Measurements from ENCODE around the gene SPAG16.

SPAG16 gene

GRCh38 chr2:213415093-213415492 lies 130.8 kb downstream of the SPAG16 start:
- no peaks in the 10 kb centered on the region for H3K36me3 ChIP-seq (ENCODE audit: insufficient read depth, low read depth, low read length)

GRCh38 chr2:213416832-213417231 lies 132.6 kb downstream of the SPAG16 start:
- Histone ChIP-seq H3K27ac (ENCODE audit: low read length) (no peak overlapping the region), H3K4me3 (ENCODE audit: low read length) (no peak overlapping the region), H3K36me3 (ENCODE audit: insufficient read depth, low read depth, low read length) (no peaks in the 10 kb centered on the region), H3K9ac (ENCODE audit: low read depth, low read length) (no peak overlapping the region), H3K27me3 (ENCODE audit: insufficient read depth, low read length) (no peaks in the 10 kb centered on the region), H3K4me1 (ENCODE audit: insufficient read depth, low read length) (no peaks in the 10 kb centered on the region), H3K9me3 (ENCODE audit: insufficient read depth, low read depth, low read length) (peaks cover 5% of the 10 kb centered on the region; the same call in 1 of the 2 replicates)

More at GRCh38 chr2:213415093-213415492, 130.8 kb downstream of the SPAG16 start:
- Histone ChIP-seq H3K9ac (ENCODE audit: low read depth, low read length) (no peak overlapping the region), H3K9me3 (ENCODE audit: insufficient read depth, low read depth, low read length) (no peaks in the 10 kb centered on the region), H3K4me3 (ENCODE audit: low read length) (no peak overlapping the region), H3K27me3 (ENCODE audit: insufficient read depth, low read length) (no peaks in the 10 kb centered on the region), H3K27ac (ENCODE audit: low read length) (no peak overlapping the region), H3K4me1 (ENCODE audit: insufficient read depth, low read length) (no peaks in the 10 kb centered on the region)

GRCh38 chr2:213419980-213420379 lies 135.7 kb downstream of the SPAG16 start:
- Histone ChIP-seq H3K4me1 (ENCODE audit: insufficient read depth, low read length) (no peaks in the 10 kb centered on the region), H3K27ac (ENCODE audit: low read length) (no peak overlapping the region), H3K9ac (ENCODE audit: low read depth, low read length) (no peak overlapping the region), H3K27me3 (ENCODE audit: insufficient read depth, low read length) (no peaks in the 10 kb centered on the region), H3K4me3 (ENCODE audit: low read length) (no peak overlapping the region), H3K9me3 (ENCODE audit: insufficient read depth, low read depth, low read length) (peaks cover 12% of the 10 kb centered on the region; the same call in 1 of the 2 replicates), H3K36me3 (ENCODE audit: insufficient read depth, low read depth, low read length) (no peaks in the 10 kb centered on the region)

DNA sequence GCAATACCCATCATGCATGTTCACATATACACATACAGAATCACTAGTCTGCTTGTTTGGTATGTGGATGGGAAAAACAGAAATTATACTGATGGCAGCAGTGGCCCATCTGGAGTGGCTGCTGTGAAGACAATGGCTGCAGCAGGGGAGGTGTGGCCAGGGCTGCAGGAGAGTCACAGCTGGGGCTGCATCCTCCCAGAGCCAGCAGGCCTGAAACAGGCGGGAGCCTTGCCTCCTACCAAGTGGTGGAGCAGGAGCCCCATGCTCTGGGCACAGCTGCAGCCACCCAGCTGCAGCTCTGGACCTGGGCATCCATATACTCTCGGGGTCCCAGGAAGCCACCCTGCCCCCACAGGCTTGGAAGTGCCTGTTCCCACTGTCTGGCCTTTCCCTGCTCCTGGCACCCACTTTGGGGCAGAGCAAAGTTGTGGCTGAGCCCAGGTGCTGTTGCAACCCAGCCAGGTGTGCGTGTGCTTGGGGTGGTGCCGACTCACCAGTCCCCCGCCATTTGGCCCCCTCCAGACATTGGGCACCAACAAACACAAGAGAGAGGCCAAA lies 136.6 kb downstream of the SPAG16 start:
- H3K27ac ChIP-seq (ENCODE audit: low read length): no peak overlapping the region
- no peak overlapping the region for H3K9ac ChIP-seq (ENCODE audit: low read depth, low read length)
- H3K36me3 ChIP-seq (ENCODE audit: insufficient read depth, low read depth, low read length): no peaks in the 10 kb centered on the region
- H3K4me3 ChIP-seq (ENCODE audit: low read length): no peak overlapping the region
- H3K9me3 ChIP-seq (ENCODE audit: insufficient read depth, low read depth, low read length): peaks cover 12% of the 10 kb centered on the region; the same call in 1 of the 2 replicates
- no peaks in the 10 kb centered on the region for H3K27me3 ChIP-seq (ENCODE audit: insufficient read depth, low read length)
- H3K4me1 ChIP-seq (ENCODE audit: insufficient read depth, low read length): no peaks in the 10 kb centered on the region

GRCh38 chr2:213422211-213422610 lies 137.9 kb downstream of the SPAG16 start:
- H3K27me3 ChIP-seq (ENCODE audit: insufficient read depth, low read length): no peaks in the 10 kb centered on the region
- no peaks in the 10 kb centered on the region for H3K4me1 ChIP-seq (ENCODE audit: insufficient read depth, low read length)
- H3K36me3 ChIP-seq (ENCODE audit: insufficient read depth, low read depth, low read length): no peaks in the 10 kb centered on the region
- H3K9me3 ChIP-seq (ENCODE audit: insufficient read depth, low read depth, low read length): peaks cover 12% of the 10 kb centered on the region; the same call in 1 of the 2 replicates
- H3K9ac ChIP-seq (ENCODE audit: low read depth, low read length): no peak overlapping the region
- H3K4me3 ChIP-seq (ENCODE audit: low read length): no peak overlapping the region
- no peak overlapping the region for H3K27ac ChIP-seq (ENCODE audit: low read length)

GRCh38 chr2:213425618-213426017 lies 141.4 kb downstream of the SPAG16 start:
- Histone ChIP-seq H3K27ac (ENCODE audit: low read length) (no peak overlapping the region), H3K27me3 (ENCODE audit: insufficient read depth, low read length) (no peaks in the 10 kb centered on the region), H3K9ac (ENCODE audit: low read depth, low read length) (no peak overlapping the region), H3K4me1 (ENCODE audit: insufficient read depth, low read length) (no peaks in the 10 kb centered on the region), H3K36me3 (ENCODE audit: insufficient read depth, low read depth, low read length) (no peaks in the 10 kb centered on the region), H3K4me3 (ENCODE audit: low read length) (no peak overlapping the region), H3K9me3 (ENCODE audit: insufficient read depth, low read depth, low read length) (peaks cover 12% of the 10 kb centered on the region; the same call in 1 of the 2 replicates)

- Histone ChIP-seq H3K27ac (ENCODE audit: low read length) (no peak overlapping the region), H3K36me3 (ENCODE audit: insufficient read depth, low read depth, low read length) (no peaks in the 10 kb centered on the region), H3K9ac (ENCODE audit: low read depth, low read length) (no peak overlapping the region), H3K9me3 (ENCODE audit: insufficient read depth, low read depth, low read length) (no peaks in the 10 kb centered on the region; the same call in 1 of the 2 replicates), H3K4me1 (ENCODE audit: insufficient read depth, low read length) (no peaks in the 10 kb centered on the region), H3K4me3 (ENCODE audit: low read length) (no peak overlapping the region), H3K27me3 (ENCODE audit: insufficient read depth, low read length) (no peaks in the 10 kb centered on the region)
Observed at GRCh38 chr2:213429516-213429915, 145.3 kb downstream of the SPAG16 start.

DNA sequence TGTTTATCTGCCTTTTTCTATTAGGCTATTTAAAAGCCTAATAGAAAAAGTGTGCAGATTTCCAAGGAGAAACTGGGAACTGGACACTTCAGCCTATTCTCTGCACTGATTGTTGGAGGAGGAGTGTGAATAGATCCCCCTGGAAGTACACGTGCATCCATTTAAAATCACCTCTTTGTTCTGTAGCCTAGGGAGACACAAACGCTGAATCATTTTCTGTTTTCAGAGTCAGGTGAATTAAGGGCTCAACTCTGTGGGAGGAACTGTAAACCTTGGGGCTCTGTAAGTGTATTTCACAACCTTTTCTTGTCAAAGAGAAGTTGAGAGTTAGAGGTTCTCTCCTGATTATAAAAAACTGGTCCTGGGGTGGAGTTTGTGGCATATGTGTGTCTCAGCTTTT lies 159.7 kb downstream of the SPAG16 start:
- no peak overlapping the region for H3K4me3 ChIP-seq (ENCODE audit: low read length)
- H3K27me3 ChIP-seq (ENCODE audit: insufficient read depth, low read length): no peaks in the 10 kb centered on the region
- H3K9ac ChIP-seq (ENCODE audit: low read depth, low read length): no peak overlapping the region
- H3K27ac ChIP-seq (ENCODE audit: low read length): no peak overlapping the region
- H3K4me1 ChIP-seq (ENCODE audit: insufficient read depth, low read length): no peaks in the 10 kb centered on the region
- peaks cover 9% of the 10 kb centered on the region; the same call in 1 of the 2 replicates for H3K9me3 ChIP-seq (ENCODE audit: insufficient read depth, low read depth, low read length)
- no peaks in the 10 kb centered on the region for H3K36me3 ChIP-seq (ENCODE audit: insufficient read depth, low read depth, low read length)

GRCh38 chr2:213451542-213452239 lies 167.4 kb downstream of the SPAG16 start:
- no peak overlapping the region for H3K27ac ChIP-seq (ENCODE audit: low read length)
- no peaks in the 10 kb centered on the region for H3K27me3 ChIP-seq (ENCODE audit: insufficient read depth, low read length)
- H3K9me3 ChIP-seq (ENCODE audit: insufficient read depth, low read depth, low read length): no peaks in the 10 kb centered on the region; the same call in 1 of the 2 replicates
- H3K4me1 ChIP-seq (ENCODE audit: insufficient read depth, low read length): no peaks in the 10 kb centered on the region
- H3K9ac ChIP-seq (ENCODE audit: low read depth, low read length): no peak overlapping the region
- no peaks in the 10 kb centered on the region for H3K36me3 ChIP-seq (ENCODE audit: insufficient read depth, low read depth, low read length)
- H3K4me3 ChIP-seq (ENCODE audit: low read length): no peak overlapping the region

GRCh38 chr2:213455316-213456008 lies 171.2 kb downstream of the SPAG16 start:
- no peaks in the 10 kb centered on the region for H3K4me1 ChIP-seq (ENCODE audit: insufficient read depth, low read length)
- H3K4me3 ChIP-seq (ENCODE audit: low read length): no peak overlapping the region
- H3K9me3 ChIP-seq (ENCODE audit: insufficient read depth, low read depth, low read length): no peaks in the 10 kb centered on the region
- no peak overlapping the region for H3K9ac ChIP-seq (ENCODE audit: low read depth, low read length)
- no peak overlapping the region for H3K27ac ChIP-seq (ENCODE audit: low read length)
- H3K27me3 ChIP-seq (ENCODE audit: insufficient read depth, low read length): no peaks in the 10 kb centered on the region
- H3K36me3 ChIP-seq (ENCODE audit: insufficient read depth, low read depth, low read length): no peaks in the 10 kb centered on the region

DNA sequence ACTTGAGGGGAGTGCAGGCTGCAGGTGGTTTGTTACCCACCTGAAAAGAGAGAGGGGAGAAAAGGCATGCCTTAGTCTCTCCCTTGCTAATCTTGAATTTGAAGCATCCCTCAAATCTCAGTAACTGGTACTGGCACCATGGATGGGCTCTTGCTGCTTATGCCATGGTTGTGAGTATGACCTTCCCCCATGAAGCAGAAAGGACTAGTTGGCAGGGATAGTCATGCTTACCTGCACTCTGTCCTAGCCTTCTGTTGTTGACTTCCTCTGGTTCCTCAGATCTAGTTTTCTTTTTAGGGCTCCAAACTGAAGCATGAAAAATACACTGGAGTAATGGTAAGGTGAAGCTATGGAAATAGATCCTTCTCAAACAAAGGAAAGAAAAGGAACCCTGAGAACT lies 191.2 kb downstream of the SPAG16 start:
- Histone ChIP-seq H3K36me3 (ENCODE audit: insufficient read depth, low read depth, low read length) (no peaks in the 10 kb centered on the region), H3K27me3 (ENCODE audit: insufficient read depth, low read length) (no peaks in the 10 kb centered on the region), H3K9me3 (ENCODE audit: insufficient read depth, low read depth, low read length) (peaks cover 39% of the 10 kb centered on the region), H3K4me3 (ENCODE audit: low read length) (no peak overlapping the region), H3K27ac (ENCODE audit: low read length) (no peak overlapping the region), H3K9ac (ENCODE audit: low read depth, low read length) (no peak overlapping the region), H3K4me1 (ENCODE audit: insufficient read depth, low read length) (no peaks in the 10 kb centered on the region)

- Histone ChIP-seq H3K4me3 (ENCODE audit: low read length) (no peak overlapping the region), H3K9me3 (ENCODE audit: insufficient read depth, low read depth, low read length) (peaks cover 39% of the 10 kb centered on the region), H3K4me1 (ENCODE audit: insufficient read depth, low read length) (no peaks in the 10 kb centered on the region), H3K27me3 (ENCODE audit: insufficient read depth, low read length) (no peaks in the 10 kb centered on the region), H3K36me3 (ENCODE audit: insufficient read depth, low read depth, low read length) (no peaks in the 10 kb centered on the region), H3K27ac (ENCODE audit: low read length) (no peak overlapping the region), H3K9ac (ENCODE audit: low read depth, low read length) (no peak overlapping the region)
Observed at GRCh38 chr2:213476641-213477040, 192.4 kb downstream of the SPAG16 start.

All from iPS-20b (cell line).